MCF 10A (cell line): Measurements from ENCODE around the gene MAPK8IP2. TPM values are rescaled to one million over a fixed set of nuclear protein-coding genes. Genes with fewer than 3 reads are reported as not detected.

Experiments used
- BruUV-seq: library from RNA; stranded (reverse); fragments of 400-500 nt; replicated peaks from 2 replicates; lab custom pipeline; 2021; lab: Mats Ljungman, UMichigan
- CTCF ChIA-PET: fragments of 300-600 bp; sonication (Branson Sonifier 250); formaldehyde crosslinking; extraction: SDS; loops from one replicate; lab custom pipeline; 2021; ENCODE audit warnings: antibody characterized with exemption, inconsistent platforms; lab: Yijun Ruan, JAX
- POLR2A ChIA-PET: fragments of 300-600, 350-650 bp; sonication (Branson Sonifier 250); formaldehyde crosslinking; extraction: SDS; loops from one replicate; lab custom pipeline; 2020; ENCODE audit warnings: antibody characterized with exemption, inconsistent platforms; lab: Yijun Ruan, JAX
- DNase-seq: peaks from one replicate; pipeline ENCODE4 v3.0.0-alpha.2; 2018; ENCODE audit not compliant: unreplicated experiment
- H3K27ac Mint-ChIP-seq: one replicate; pipeline ENCODE4 v1.8.0; 2022; ENCODE audit warnings: mild to moderate bottlenecking, low read depth, mixed read lengths; ENCODE audit not compliant: unreplicated experiment
- H3K27me3 Mint-ChIP-seq: one replicate; pipeline ENCODE4 v1.8.0; 2022; ENCODE audit warnings: mixed read lengths; ENCODE audit not compliant: insufficient read depth, unreplicated experiment
- H3K36me3 Mint-ChIP-seq: one replicate; pipeline ENCODE4 v1.8.0; 2022; ENCODE audit warnings: mild to moderate bottlenecking, moderate library complexity, mixed read lengths; ENCODE audit not compliant: insufficient read depth, unreplicated experiment
- H3K4me1 Mint-ChIP-seq: one replicate; pipeline ENCODE4 v1.8.0; 2022; ENCODE audit warnings: mixed read lengths; ENCODE audit not compliant: insufficient read depth, unreplicated experiment
- H3K4me3 Mint-ChIP-seq: one replicate; pipeline ENCODE4 v1.8.0; 2022; ENCODE audit warnings: mild to moderate bottlenecking, moderate library complexity, mixed read lengths; ENCODE audit not compliant: unreplicated experiment
- H3K9me3 Mint-ChIP-seq: one replicate; pipeline ENCODE4 v1.8.0; 2022; ENCODE audit warnings: mixed read lengths; ENCODE audit not compliant: unreplicated experiment
- CTCF ChIP-seq: fragments of 200-600 bp; IDR thresholded peaks from one replicate; pipeline ENCODE4 v1.8.0; 2022; ENCODE audit warnings: antibody characterized with exemption, mild to moderate bottlenecking; ENCODE audit not compliant: unreplicated experiment
- intact Hi-C: fragments of 100-400 bp; cut with micrococcal nuclease; formaldehyde crosslinking; loops from 2 replicates; pipeline ENCODE4 v1.14.1; 2022
- total RNA-seq: library from RNA; stranded (reverse); gene quantifications from 2 replicates; pipeline ENCODE4 v1.2.3, GENCODE V29; 2022

The MAPK8IP2 gene
- total RNA-seq, 1 experiment from 2014 or later, result 1.2 TPM

- no TSS peak for BruUV-seq
- no peak for TF ChIP-seq CTCF
- ChIA-PET CTCF (interaction anchor here (5.8 kb wide), 1 partner anchor 66 kb away, joined by 46 read pairs; no protein-coding TSS in a partner anchor), POLR2A (interaction anchor here (1.5 kb wide), 1 partner anchor 119 kb away, joined by 3 read pairs; the partner anchor contains the start of gene LMF2)
- Mint-ChIP-seq H3K4me3 (peak overlapping the region; percentile 80), H3K27ac (no peak overlapping the region), H3K9me3 (no peaks in the 10 kb centered on the region), H3K36me3 (peaks cover 8% of the 10 kb centered on the region), H3K4me1 (peaks cover 31% of the 10 kb centered on the region), H3K27me3 (no peaks in the 10 kb centered on the region)
- DNase-seq, result no peak
- intact Hi-C loops, result no loop called here
These were observed 25.8 kb downstream of the MAPK8IP2 start for GRCh38 chr22:50626314-50626849.

- ChIA-PET CTCF (interaction anchor here (5.8 kb wide), 1 partner anchor 65 kb away, joined by 46 read pairs; no protein-coding TSS in a partner anchor), POLR2A (interaction anchor here (1.4 to 1.5 kb wide), 3 partner anchors 88 to 119 kb away, joined by 3 to 6 read pairs (median 4); partner anchors contain the start of genes LMF2 and SCO2)
- Mint-ChIP-seq H3K27me3 (no peaks in the 10 kb centered on the region), H3K9me3 (no peaks in the 10 kb centered on the region), H3K4me1 (peaks cover 24% of the 10 kb centered on the region), H3K36me3 (peaks cover 6% of the 10 kb centered on the region), H3K4me3 (peak overlapping the region; percentile 80), H3K27ac (peak overlapping the region; percentile 61)
- no TSS peak for BruUV-seq
- no peak for TF ChIP-seq CTCF
- intact Hi-C loops, result no loop called here
- no peak for DNase-seq
These were observed 26.5 kb downstream of the MAPK8IP2 start for GRCh38 chr22:50626850-50627641.

- POLR2A ChIA-PET, result interaction anchor here (0.5 to 1.5 kb wide), 15 partner anchors 8 to 120 kb away, joined by 3 to 6 read pairs (median 3); partner anchors contain the start of genes LMF2, SCO2 and TYMP
- BruUV-seq, result TSS peak; percentile 40
- peaks cover 17% of the 10 kb centered on the region for H3K4me1 Mint-ChIP-seq
- H3K27ac Mint-ChIP-seq, result peak within 1 kb of the TSS; percentile 61
- TF ChIP-seq CTCF, result peak; percentile 30
- peak; percentile 83 for DNase-seq
- peak within 1 kb of the TSS; percentile 80 for H3K4me3 Mint-ChIP-seq
- CTCF ChIA-PET, result interaction anchor here (0.7 to 5.8 kb wide), 2 partner anchors 14 to 64 kb away, joined by 3 to 46 read pairs; no protein-coding TSS in a partner anchor
- H3K27me3 Mint-ChIP-seq, result no peaks in the 10 kb centered on the region
- intact Hi-C loops, result loop anchor here (1.0 kb wide), 1 partner anchor 63 kb away; no protein-coding TSS in a partner anchor
- peaks cover 6% of the 10 kb centered on the region for H3K36me3 Mint-ChIP-seq
- no peaks in the 10 kb centered on the region for H3K9me3 Mint-ChIP-seq
These were observed 27.3 kb downstream of the MAPK8IP2 start, which contains the start of gene ARSA for GRCh38 chr22:50627642-50628542. Gene ARSA (minus strand): TSS chr22:50628152. CDS start chr22:50627779, 373 bp downstream.
